ENCODE results near the gene TM4SF4. TPM values are rescaled to one million over a fixed set of nuclear protein-coding genes. Genes with fewer than 3 reads are reported as not detected.

TM4SF4 gene
- total RNA-seq, 1 experiment from 2014 or later = not detected

GRCh38 chr3:149464542-149465328 lies 9.8 kb upstream of the TM4SF4 start:
- no peak overlapping the region for H2AFZ ChIP-seq
- no peaks in the 10 kb centered on the region for H3F3A ChIP-seq (ENCODE audit: insufficient read depth, low read depth)
- no peaks in the 10 kb centered on the region for H4K20me1 ChIP-seq (ENCODE audit: insufficient read depth)
- H3K9me3 ChIP-seq (ENCODE audit: insufficient read depth, low read depth) = no peaks in the 10 kb centered on the region
- ChIA-PET POLR2A (ENCODE audit: unreplicated experiment) (interaction anchor here (0.6 kb wide), 1 partner anchor 193 kb away, joined by 4 read pairs; the partner anchor contains the start of gene WWTR1), CTCF (no interaction called here)
- no peaks in the 10 kb centered on the region for H3K9me2 ChIP-seq (ENCODE audit: insufficient read depth)
- no peak overlapping the region for H3K4me3 ChIP-seq
- DNase-seq = no peak
- no peak for TF ChIP-seq EZH2 (IDR thresholded peaks at IDR 0.05; ENCODE audit: low read depth)
- no peak for TF ChIP-seq CTCF (conservative IDR thresholded peaks at IDR 0.05)
- no peaks in the 10 kb centered on the region for H3K27me3 ChIP-seq (ENCODE audit: insufficient read depth, low read depth)
- no peaks in the 10 kb centered on the region for H3K36me3 ChIP-seq (ENCODE audit: low read depth)
- no TSS peak for BruUV-seq (replicated peaks)
- no peak overlapping the region for H3K27ac ChIP-seq
- intact Hi-C loops (cut with micrococcal nuclease; ENCODE audit: unreplicated experiment) = no loop called here
- H3K79me2 ChIP-seq (ENCODE audit: low read depth) = no peaks in the 10 kb centered on the region
- H3K4me1 ChIP-seq (replicated peaks; ENCODE audit: insufficient read depth) = peaks cover 11% of the 10 kb centered on the region
- H3K4me2 ChIP-seq = no peak overlapping the region

GRCh38 chr3:149465351-149465883 lies 9.1 kb upstream of the TM4SF4 start:
- TF ChIP-seq EZH2 (IDR thresholded peaks at IDR 0.05; ENCODE audit: low read depth) = no peak
- TF ChIP-seq CTCF (conservative IDR thresholded peaks at IDR 0.05) = no peak
- Histone ChIP-seq H3K27me3 (ENCODE audit: insufficient read depth, low read depth) (no peaks in the 10 kb centered on the region), H3K9me2 (ENCODE audit: insufficient read depth) (no peaks in the 10 kb centered on the region), H3K36me3 (ENCODE audit: low read depth) (no peaks in the 10 kb centered on the region), H3K4me2 (no peak overlapping the region), H3K27ac (no peak overlapping the region), H3K4me1 (replicated peaks; ENCODE audit: insufficient read depth) (peaks cover 11% of the 10 kb centered on the region), H3K4me3 (no peak overlapping the region), H3K9me3 (ENCODE audit: insufficient read depth, low read depth) (no peaks in the 10 kb centered on the region), H3F3A (ENCODE audit: insufficient read depth, low read depth) (no peaks in the 10 kb centered on the region), H3K79me2 (ENCODE audit: low read depth) (no peaks in the 10 kb centered on the region), H4K20me1 (ENCODE audit: insufficient read depth) (no peaks in the 10 kb centered on the region), H2AFZ (no peak overlapping the region)
- no TSS peak for BruUV-seq (replicated peaks)
- CTCF ChIA-PET = no interaction called here
- POLR2A ChIA-PET (ENCODE audit: unreplicated experiment) = interaction anchor here (0.6 kb wide), 1 partner anchor 193 kb away, joined by 4 read pairs; the partner anchor contains the start of gene WWTR1
- intact Hi-C loops (cut with micrococcal nuclease; ENCODE audit: unreplicated experiment) = no loop called here
- no peak for DNase-seq

- H2AFZ ChIP-seq = no peak overlapping the region
- no peak overlapping the region for H3K4me2 ChIP-seq
- no peak overlapping the region for H3K27ac ChIP-seq
- intact Hi-C loops (cut with micrococcal nuclease; ENCODE audit: unreplicated experiment) = no loop called here
- DNase-seq = peak in 1 of 2 experiments; percentile 15
- CTCF ChIA-PET = no interaction called here
- peaks cover 11% of the 10 kb centered on the region for H3K4me1 ChIP-seq (replicated peaks; ENCODE audit: insufficient read depth)
- POLR2A ChIA-PET (ENCODE audit: unreplicated experiment) = interaction anchor here (0.7 kb wide), 2 partner anchors 18 to 1936 kb away, joined by 3 to 4 read pairs; no protein-coding TSS in a partner anchor
- H4K20me1 ChIP-seq (ENCODE audit: insufficient read depth) = no peaks in the 10 kb centered on the region
- no peaks in the 10 kb centered on the region for H3K9me2 ChIP-seq (ENCODE audit: insufficient read depth)
- H3K36me3 ChIP-seq (ENCODE audit: low read depth) = no peaks in the 10 kb centered on the region
- no peak for TF ChIP-seq CTCF (conservative IDR thresholded peaks at IDR 0.05)
- no peak for TF ChIP-seq EZH2 (IDR thresholded peaks at IDR 0.05; ENCODE audit: low read depth)
- no peaks in the 10 kb centered on the region for H3K79me2 ChIP-seq (ENCODE audit: low read depth)
- H3F3A ChIP-seq (ENCODE audit: insufficient read depth, low read depth) = no peaks in the 10 kb centered on the region
- no peak overlapping the region for H3K4me3 ChIP-seq
- no peaks in the 10 kb centered on the region for H3K27me3 ChIP-seq (ENCODE audit: insufficient read depth, low read depth)
- H3K9me3 ChIP-seq (ENCODE audit: insufficient read depth, low read depth) = no peaks in the 10 kb centered on the region
- BruUV-seq (replicated peaks) = no TSS peak
Observed at GRCh38 chr3:149466192-149466591, 8.3 kb upstream of the TM4SF4 start.

Data from PC-9 (cell line).